DOHH2 (cell line): ENCODE results near the gene RPN2.

Experiments
- H3F3A ChIP-seq: fragments of 200-600 bp; sonication (generic), shearing (Covaris generic); 2 replicates; pipeline ENCODE4 v1.6.0; 2016; ENCODE audit warnings: antibody characterized with exemption, mild to moderate bottlenecking; ENCODE audit not compliant: control insufficient read depth, insufficient read depth
- H3K27ac ChIP-seq: fragments of 200-600 bp; sonication (generic); 2 replicates; pipeline ENCODE4 v1.5.1; 2014; ENCODE audit warnings: low read depth, mild to moderate bottlenecking, low read length, moderate library complexity
- H3K27me3 ChIP-seq: fragments of 200-600 bp; sonication (generic); 2 replicates; pipeline ENCODE4 v1.6.1; 2014; ENCODE audit warnings: mild to moderate bottlenecking, low read length, mixed read lengths; ENCODE audit not compliant: control insufficient read depth
- H3K36me3 ChIP-seq: fragments of 200-600 bp; sonication (generic); 2 replicates; pipeline ENCODE4 v1.6.1; 2014; ENCODE audit warnings: mild to moderate bottlenecking, low read length, moderate library complexity, mixed read lengths; ENCODE audit not compliant: control insufficient read depth
- H3K4me1 ChIP-seq: fragments of 200-600 bp; sonication (generic); 2 replicates; pipeline ENCODE4 v1.6.1; 2014; ENCODE audit warnings: mild to moderate bottlenecking, low read length, mixed read lengths; ENCODE audit not compliant: control insufficient read depth
- H3K4me2 ChIP-seq: fragments of 200-600 bp; sonication (generic); 2 replicates; pipeline ENCODE4 v1.6.0; 2014; ENCODE audit warnings: mild to moderate bottlenecking, low read length, moderate library complexity
- H3K4me3 ChIP-seq: fragments of 200-600 bp; sonication (generic); 2 replicates; pipeline ENCODE4 v1.5.1; 2014; ENCODE audit warnings: mild to moderate bottlenecking, low read length, mixed read lengths
- H3K79me2 ChIP-seq: fragments of 200-600 bp; sonication (generic); 2 replicates; pipeline ENCODE4 v1.6.1; 2014; ENCODE audit warnings: mild to moderate bottlenecking, low read length, mixed read lengths; ENCODE audit not compliant: control insufficient read depth
- H3K9me2 ChIP-seq: fragments of 200-600 bp; sonication (generic); replicated peaks from 2 replicates; pipeline ENCODE4 v1.6.1; 2014; ENCODE audit warnings: mild to moderate bottlenecking, low read length, mixed read lengths; ENCODE audit not compliant: control insufficient read depth
- H3K9me3 ChIP-seq: fragments of 200-600 bp; sonication (generic); 2 replicates; pipeline ENCODE4 v1.6.1; 2014; ENCODE audit warnings: antibody characterized with exemption, low read length, mixed read lengths; ENCODE audit not compliant: control insufficient read depth, insufficient read depth
- H4K20me1 ChIP-seq: fragments of 200-600 bp; sonication (generic); 2 replicates; pipeline ENCODE4 v1.6.0; 2014; ENCODE audit warnings: low read depth, mild to moderate bottlenecking, antibody characterized with exemption, low read length, moderate library complexity; ENCODE audit not compliant: control insufficient read depth, insufficient read depth
- CTCF ChIP-seq: fragments of 200-600 bp; sonication (generic); IDR thresholded peaks from one replicate; pipeline ENCODE4 v1.5.1; 2014; ENCODE audit warnings: antibody characterized with exemption, mild to moderate bottlenecking, low read depth, low read length; ENCODE audit not compliant: poor library complexity, severe bottlenecking
- EZH2phosphoT487 ChIP-seq: fragments of 200-600 bp; sonication (generic); IDR thresholded peaks from 2 replicates; pipeline ENCODE4 v1.6.1; 2017; ENCODE audit warnings: borderline replicate concordance, mild to moderate bottlenecking, antibody characterized with exemption, low read length, moderate library complexity, mixed read lengths

RPN2 gene

GRCh38 chr20:37267667-37268313 is 88.7 kb downstream of the RPN2 start:
- no peak overlapping the region for H3K4me2 ChIP-seq
- TF ChIP-seq CTCF, result no peak
- no peak for TF ChIP-seq EZH2phosphoT487
- H4K20me1 ChIP-seq, result no peaks in the 10 kb centered on the region
- no peaks in the 10 kb centered on the region for H3K36me3 ChIP-seq
- H3K27me3 ChIP-seq, result no peaks in the 10 kb centered on the region
- H3K9me3 ChIP-seq, result no peaks in the 10 kb centered on the region
- no peaks in the 10 kb centered on the region for H3K9me2 ChIP-seq
- H3F3A ChIP-seq, result peaks cover 8% of the 10 kb centered on the region; the same call in 1 of the 2 replicates
- peaks cover 20% of the 10 kb centered on the region for H3K4me1 ChIP-seq
- H3K79me2 ChIP-seq, result no peaks in the 10 kb centered on the region
- no peak overlapping the region for H3K27ac ChIP-seq
- no peak overlapping the region for H3K4me3 ChIP-seq

- Histone ChIP-seq H3K79me2 (no peaks in the 10 kb centered on the region), H3K4me3 (no peak overlapping the region), H3K9me2 (no peaks in the 10 kb centered on the region), H4K20me1 (no peaks in the 10 kb centered on the region), H3F3A (peaks cover 18% of the 10 kb centered on the region), H3K27me3 (no peaks in the 10 kb centered on the region), H3K4me2 (peak overlapping the region; percentile 21), H3K36me3 (no peaks in the 10 kb centered on the region), H3K4me1 (peaks cover 43% of the 10 kb centered on the region), H3K9me3 (no peaks in the 10 kb centered on the region), H3K27ac (no peak overlapping the region)
- TF ChIP-seq EZH2phosphoT487 (no peak), CTCF (no peak)
These were observed 91.7 kb downstream of the RPN2 start for GRCh38 chr20:37270576-37271420.

- TF ChIP-seq CTCF (no peak), EZH2phosphoT487 (no peak)
- Histone ChIP-seq H3K4me2 (no peak overlapping the region), H3K4me1 (peaks cover 49% of the 10 kb centered on the region), H3K9me2 (no peaks in the 10 kb centered on the region), H3K79me2 (no peaks in the 10 kb centered on the region), H3F3A (peaks cover 18% of the 10 kb centered on the region), H3K36me3 (no peaks in the 10 kb centered on the region), H3K27me3 (no peaks in the 10 kb centered on the region), H3K4me3 (no peak overlapping the region), H4K20me1 (no peaks in the 10 kb centered on the region), H3K9me3 (no peaks in the 10 kb centered on the region), H3K27ac (no peak overlapping the region)
These were observed 92.3 kb downstream of the RPN2 start for GRCh38 chr20:37271421-37271768.
